ENCODE data around the gene LCE4A.
"Not testable (repeated sequence)": the region's sequence is repeated elsewhere in the genome, so short reads cannot be mapped to it uniquely, and the experiment has no call there.

The LCE4A gene

GRCh38 chr1:152707860-152708259, at the start of gene LCE4A:
Gene LCE4A, plus strand, starts transcription at chr1:152708160. Its CDS starts 916 bp downstream, at chr1:152709076.
- no peak for DNase-seq

GRCh38 chr1:152658649-152659048, 49.3 kb upstream of the LCE4A start:
- no peak for DNase-seq

GRCh38 chr1:152663098-152663497, 44.9 kb upstream of the LCE4A start, which contains the start of gene LCE2D:
Gene LCE2D, plus strand, starts transcription at chr1:152663380. Its CDS starts 726 bp downstream, at chr1:152664106.
- DNase-seq: no peak

GRCh38 chr1:152666171-152666570, 41.8 kb upstream of the LCE4A start:
- not testable (repeated sequence) for DNase-seq

GRCh38 chr1:152667648-152668047, 40.3 kb upstream of the LCE4A start:
- DNase-seq: no peak

- no peak for DNase-seq
Measured at GRCh38 chr1:152673016-152673415, 34.9 kb upstream of the LCE4A start.

- not testable (repeated sequence) for DNase-seq
Measured at GRCh38 chr1:152674983-152675382, 33.0 kb upstream of the LCE4A start, which contains the start of gene LCE2C. Gene LCE2C, plus strand, starts transcription at chr1:152675279. Its CDS starts 737 bp downstream, at chr1:152676016.

GRCh38 chr1:152679459-152679858, 28.5 kb upstream of the LCE4A start:
- no peak for DNase-seq

GRCh38 chr1:152681616-152682015, 26.3 kb upstream of the LCE4A start:
- no peak for DNase-seq

- DNase-seq: no peak
Measured at GRCh38 chr1:152683846-152684245, 24.1 kb upstream of the LCE4A start.

GRCh38 chr1:152685823-152686222, 22.1 kb upstream of the LCE4A start, which contains the start of gene LCE2B:
Gene LCE2B, plus strand, starts transcription at chr1:152686123. Its CDS starts 721 bp downstream, at chr1:152686844.
- not testable (repeated sequence) for DNase-seq

GRCh38 chr1:152697701-152698600, 10.0 kb upstream of the LCE4A start, which contains the start of gene LCE2A:
Gene LCE2A, plus strand, starts transcription at chr1:152698345. Its CDS starts 557 bp downstream, at chr1:152698902.
- DNase-seq: no peak

- no peak for DNase-seq
Measured at GRCh38 chr1:152699746-152700145, 8.2 kb upstream of the LCE4A start.

- no peak for DNase-seq
Measured at GRCh38 chr1:152718238-152718637, 10.3 kb downstream of the LCE4A start.

GRCh38 chr1:152725261-152725660, 17.3 kb downstream of the LCE4A start:
- DNase-seq: no peak

- DNase-seq: no peak
Measured at GRCh38 chr1:152728986-152729385, 21.0 kb downstream of the LCE4A start.

GRCh38 chr1:152735648-152736047, 27.7 kb downstream of the LCE4A start:
- DNase-seq: no peak

- no peak for DNase-seq
Measured at GRCh38 chr1:152737997-152738396, 30.0 kb downstream of the LCE4A start.

GRCh38 chr1:152739841-152740240, 31.9 kb downstream of the LCE4A start:
- DNase-seq: no peak

- DNase-seq: no peak
Measured at GRCh38 chr1:152741656-152742055, 33.7 kb downstream of the LCE4A start.

GRCh38 chr1:152743371-152744145, 35.6 kb downstream of the LCE4A start:
- DNase-seq: no peak

GRCh38 chr1:152745289-152745704, 37.3 kb downstream of the LCE4A start:
- DNase-seq: no peak
